Measurements from ENCODE around the gene CMIP. TPM values are rescaled to one million over a fixed set of nuclear protein-coding genes. Genes with fewer than 3 reads are reported as not detected.

Gene CMIP
- total RNA-seq, 4 donors from 2014 or later, result 17.1 to 60.5 (median 39.7) TPM

- TF ChIP-seq POLR2A (IDR thresholded peaks at IDR 0.05) (peak in 2 of 4 donors; percentile 54 to 80), CTCF (IDR thresholded peaks at IDR 0.05) (no peak)
- WGBS, 2 donors, result 22 to 39% methylated on average over 5 to 8 of the region's 9 CpGs
- Histone ChIP-seq H3K4me3 (no peak overlapping the region), H3K36me3 (no peaks in the 10 kb centered on the region), H3K9me3 (no peaks in the 10 kb centered on the region), H3K27me3 (no peaks in the 10 kb centered on the region), H3K4me1 (peaks cover 32 to 88% (median 40%) of the 10 kb centered on the region in 3 donors), H3K27ac (peak overlapping the region; percentile 75 to 89 (median 85))
- intact Hi-C loops (cut with DNase I), result no loop called here
- no peak for DNase-seq
Observed at GRCh38 chr16:81601008-81601428, 156.4 kb downstream of the CMIP start.

GRCh38 chr16:81601601-81602255 is 157.1 kb downstream of the CMIP start:
- WGBS, 2 donors, result 39 to 53% methylated on average over 15 to 16 of the region's 16 CpGs
- intact Hi-C loops (cut with DNase I), result no loop called here
- TF ChIP-seq POLR2A (IDR thresholded peaks at IDR 0.05) (no peak), CTCF (IDR thresholded peaks at IDR 0.05) (no peak)
- H3K9me3 ChIP-seq, result no peaks in the 10 kb centered on the region
- H3K27ac ChIP-seq, result peak overlapping the region; percentile 75 to 89 (median 85)
- DNase-seq, result no peak
- H3K36me3 ChIP-seq, result no peaks in the 10 kb centered on the region
- no peaks in the 10 kb centered on the region for H3K27me3 ChIP-seq
- H3K4me1 ChIP-seq, result peaks cover 38 to 92% (median 40%) of the 10 kb centered on the region in 3 donors
- H3K4me3 ChIP-seq, result peak overlapping the region in 1 of 4 donors; percentile 1

GRCh38 chr16:81602256-81602776 is 157.7 kb downstream of the CMIP start:
- WGBS, 2 donors, result 73 to 79% methylated on average over 13 of the region's 13 CpGs
- Histone ChIP-seq H3K9me3 (no peaks in the 10 kb centered on the region), H3K4me3 (no peak overlapping the region), H3K27me3 (no peaks in the 10 kb centered on the region), H3K36me3 (peaks cover 0 to 3% (median 0%) of the 10 kb centered on the region in 3 donors), H3K4me1 (peaks cover 40 to 92% (median 41%) of the 10 kb centered on the region in 3 donors), H3K27ac (peak overlapping the region; percentile 75 to 89 (median 85))
- no peak for DNase-seq
- no peak for TF ChIP-seq CTCF (IDR thresholded peaks at IDR 0.05)
- no peak for TF ChIP-seq POLR2A (IDR thresholded peaks at IDR 0.05)
- intact Hi-C loops (cut with DNase I), result no loop called here

GRCh38 chr16:81602792-81603191 is 158.2 kb downstream of the CMIP start:
- peak overlapping the region in 2 of 4 donors; percentile 89 for H3K27ac ChIP-seq
- no peaks in the 10 kb centered on the region for H3K9me3 ChIP-seq
- H3K4me3 ChIP-seq, result no peak overlapping the region
- DNase-seq, result no peak
- H3K27me3 ChIP-seq, result no peaks in the 10 kb centered on the region
- 85 to 99% methylated on average over 11 of the region's 11 CpGs for WGBS, 2 donors
- TF ChIP-seq CTCF (IDR thresholded peaks at IDR 0.05) (no peak), POLR2A (IDR thresholded peaks at IDR 0.05) (no peak)
- peaks cover 0 to 8% (median 0%) of the 10 kb centered on the region in 3 donors for H3K36me3 ChIP-seq
- H3K4me1 ChIP-seq, result peaks cover 40 to 92% (median 41%) of the 10 kb centered on the region in 3 donors
- intact Hi-C loops (cut with DNase I), result no loop called here

- TF ChIP-seq POLR2A (IDR thresholded peaks at IDR 0.05) (no peak), CTCF (IDR thresholded peaks at IDR 0.05) (no peak)
- no peaks in the 10 kb centered on the region for H3K27me3 ChIP-seq
- peaks cover 0 to 24% (median 5%) of the 10 kb centered on the region in 3 donors for H3K36me3 ChIP-seq
- peaks cover 36 to 93% (median 47%) of the 10 kb centered on the region in 3 donors for H3K4me1 ChIP-seq
- 33 to 52% methylated on average over 7 of the region's 8 CpGs for WGBS, 2 donors
- peak overlapping the region; percentile 40 to 62 (median 52) for H3K27ac ChIP-seq
- intact Hi-C loops (cut with DNase I), result no loop called here
- H3K4me3 ChIP-seq, result no peak overlapping the region
- no peaks in the 10 kb centered on the region for H3K9me3 ChIP-seq
- DNase-seq, result no peak
Observed at GRCh38 chr16:81604960-81605383, 160.4 kb downstream of the CMIP start.

All from esophagus squamous epithelium (tissue), 5 donors.